ACC112 (cell line): ENCODE data around the gene SLC6A12.

Experiments
- H2AFZ ChIP-seq: fragments of 200-600 bp; sonication (generic); one replicate; pipeline ENCODE4 v1.6.0; 2017; ENCODE audit warnings: antibody characterized with exemption, low read length; ENCODE audit not compliant: unreplicated experiment
- H3K27ac ChIP-seq: fragments of 200-600 bp; sonication (generic); 2 replicates; pipeline ENCODE4 v1.5.1; 2014; ENCODE audit warnings: low read depth, mild to moderate bottlenecking, antibody characterized with exemption, low read length, moderate library complexity
- H3K27me3 ChIP-seq: fragments of 200-600 bp; sonication (generic); 2 replicates; pipeline ENCODE4 v1.6.1; 2014; ENCODE audit warnings: mild to moderate bottlenecking, antibody characterized with exemption, low read length, moderate library complexity, mixed read lengths; ENCODE audit not compliant: insufficient read depth
- H3K36me3 ChIP-seq: fragments of 200-600 bp; sonication (generic); 2 replicates; pipeline ENCODE4 v1.6.1; 2016; ENCODE audit warnings: mild to moderate bottlenecking, antibody characterized with exemption, low read length, moderate library complexity, mixed read lengths; ENCODE audit not compliant: insufficient read depth
- H3K4me1 ChIP-seq: fragments of 200-600 bp; sonication (generic); one replicate; pipeline ENCODE4 v1.6.1; 2016; ENCODE audit warnings: low read length, mixed read lengths; ENCODE audit not compliant: insufficient read depth, unreplicated experiment, control insufficient read depth
- H3K4me3 ChIP-seq: fragments of 200-600 bp; sonication (generic); 2 replicates; pipeline ENCODE4 v1.5.1; 2014; ENCODE audit warnings: mild to moderate bottlenecking, low read depth, low read length
- H3K79me2 ChIP-seq: fragments of 200-600 bp; sonication (generic); one replicate; pipeline ENCODE4 v1.6.0; 2016; ENCODE audit warnings: low read length; ENCODE audit not compliant: control insufficient read depth, unreplicated experiment, insufficient read depth

SLC6A12 gene

GRCh38 chr12:214003-214741 lies at the start of gene SLC6A12:
Gene SLC6A12 (minus strand): TSS chr12:214157. CDS start chr12:209986, 4,171 bp downstream.
- H3K36me3 ChIP-seq: no peaks in the 10 kb centered on the region
- no peak within 1 kb of the TSS for H3K4me3 ChIP-seq
- no peak within 1 kb of the TSS for H3K27ac ChIP-seq
- no peaks in the 10 kb centered on the region for H3K4me1 ChIP-seq
- H2AFZ ChIP-seq: no peak within 1 kb of the TSS
- H3K27me3 ChIP-seq: peaks cover 62% of the 10 kb centered on the region
- no peaks in the 10 kb centered on the region for H3K79me2 ChIP-seq

GRCh38 chr12:263574-263973 lies 49.6 kb upstream of the SLC6A12 start:
- Histone ChIP-seq H3K27ac (no peak overlapping the region), H2AFZ (no peak overlapping the region), H3K27me3 (peaks cover 81% of the 10 kb centered on the region), H3K36me3 (no peaks in the 10 kb centered on the region), H3K4me3 (no peak overlapping the region), H3K4me1 (no peaks in the 10 kb centered on the region), H3K79me2 (no peaks in the 10 kb centered on the region)

- H3K36me3 ChIP-seq: no peaks in the 10 kb centered on the region
- no peak within 1 kb of the TSS for H3K4me3 ChIP-seq
- no peaks in the 10 kb centered on the region for H3K79me2 ChIP-seq
- H3K27ac ChIP-seq: no peak within 1 kb of the TSS
- H3K27me3 ChIP-seq: peaks cover 81% of the 10 kb centered on the region
- H3K4me1 ChIP-seq: no peaks in the 10 kb centered on the region
- H2AFZ ChIP-seq: no peak within 1 kb of the TSS
Measured at GRCh38 chr12:262817-263216, 48.9 kb upstream of the SLC6A12 start, which contains the start of gene SLC6A13. Gene SLC6A13 (minus strand): TSS chr12:262836. CDS start chr12:260052, 2,784 bp downstream.

GRCh38 chr12:262113-262512 lies 48.2 kb upstream of the SLC6A12 start:
- no peak overlapping the region for H2AFZ ChIP-seq
- no peak overlapping the region for H3K4me3 ChIP-seq
- H3K27me3 ChIP-seq: peaks cover 81% of the 10 kb centered on the region
- H3K27ac ChIP-seq: no peak overlapping the region
- H3K36me3 ChIP-seq: no peaks in the 10 kb centered on the region
- H3K4me1 ChIP-seq: no peaks in the 10 kb centered on the region
- H3K79me2 ChIP-seq: no peaks in the 10 kb centered on the region

- Histone ChIP-seq H3K27me3 (peaks cover 89% of the 10 kb centered on the region), H3K36me3 (no peaks in the 10 kb centered on the region), H3K27ac (no peak overlapping the region), H3K4me3 (no peak overlapping the region), H2AFZ (no peak overlapping the region), H3K79me2 (no peaks in the 10 kb centered on the region), H3K4me1 (no peaks in the 10 kb centered on the region)
Measured at GRCh38 chr12:257521-258321, 43.8 kb upstream of the SLC6A12 start.

GRCh38 chr12:256958-257357 lies 43.0 kb upstream of the SLC6A12 start:
- Histone ChIP-seq H2AFZ (no peak overlapping the region), H3K4me1 (no peaks in the 10 kb centered on the region), H3K27ac (no peak overlapping the region), H3K79me2 (no peaks in the 10 kb centered on the region), H3K4me3 (no peak overlapping the region), H3K36me3 (no peaks in the 10 kb centered on the region), H3K27me3 (peaks cover 81% of the 10 kb centered on the region)

- Histone ChIP-seq H3K79me2 (no peaks in the 10 kb centered on the region), H3K27me3 (peaks cover 76% of the 10 kb centered on the region), H2AFZ (no peak overlapping the region), H3K4me3 (no peak overlapping the region), H3K4me1 (no peaks in the 10 kb centered on the region), H3K36me3 (no peaks in the 10 kb centered on the region), H3K27ac (no peak overlapping the region)
Measured at GRCh38 chr12:256225-256624, 42.3 kb upstream of the SLC6A12 start.

- H3K4me1 ChIP-seq: no peaks in the 10 kb centered on the region
- H2AFZ ChIP-seq: no peak overlapping the region
- H3K27ac ChIP-seq: no peak overlapping the region
- H3K4me3 ChIP-seq: no peak overlapping the region
- no peaks in the 10 kb centered on the region for H3K36me3 ChIP-seq
- H3K79me2 ChIP-seq: no peaks in the 10 kb centered on the region
- H3K27me3 ChIP-seq: peaks cover 67% of the 10 kb centered on the region
Measured at GRCh38 chr12:254912-255311, 41.0 kb upstream of the SLC6A12 start.

- Histone ChIP-seq H2AFZ (no peak overlapping the region), H3K79me2 (no peaks in the 10 kb centered on the region), H3K36me3 (no peaks in the 10 kb centered on the region), H3K27me3 (peaks cover 64% of the 10 kb centered on the region), H3K4me1 (no peaks in the 10 kb centered on the region), H3K4me3 (no peak overlapping the region), H3K27ac (no peak overlapping the region)
Measured at GRCh38 chr12:254039-254438, 40.1 kb upstream of the SLC6A12 start.

- Histone ChIP-seq H3K4me3 (no peak overlapping the region), H3K27me3 (peaks cover 65% of the 10 kb centered on the region), H3K4me1 (no peaks in the 10 kb centered on the region), H3K27ac (no peak overlapping the region), H3K79me2 (no peaks in the 10 kb centered on the region), H2AFZ (no peak overlapping the region), H3K36me3 (no peaks in the 10 kb centered on the region)
Measured at GRCh38 chr12:253116-253831, 39.3 kb upstream of the SLC6A12 start.
